Stimulated activated CD8-positive, alpha-beta memory T cell treated with anti-CD3 and anti-CD28 coated beads, Interleukin-7, amount 100 ng/mL, for 48 hours (primary cell): ENCODE results near the gene MTHFD1L.
"Not testable (repeated sequence)": the region's sequence is repeated elsewhere in the genome, so short reads cannot be mapped to it uniquely, and the experiment has no call there.

Source experiments
- DNase-seq, 2 donors: peaks; one replicate each; pipeline ENCODE4 v3.0.0-alpha.2; 2020; ENCODE audit warnings: low read depth in 1 of 2; ENCODE audit errors: extremely low read depth in 1 of 2

Gene MTHFD1L

GRCh38 chr6:151109869-151110575 lies 244.5 kb downstream of the MTHFD1L start:
- no peak for DNase-seq

GRCh38 chr6:151110576-151110905 lies 245.0 kb downstream of the MTHFD1L start:
- DNase-seq = no peak

GRCh38 chr6:151111670-151112069 lies 246.2 kb downstream of the MTHFD1L start:
- no peak for DNase-seq

GRCh38 chr6:151112130-151112529 lies 246.6 kb downstream of the MTHFD1L start:
- no peak for DNase-seq

GRCh38 chr6:151112884-151113283 lies 247.4 kb downstream of the MTHFD1L start:
- not testable (repeated sequence) for DNase-seq

- no peak for DNase-seq
These were observed 248.1 kb downstream of the MTHFD1L start for GRCh38 chr6:151113641-151114040.

- no peak for DNase-seq
These were observed 253.1 kb downstream of the MTHFD1L start for GRCh38 chr6:151118461-151119123.

- DNase-seq = no peak
These were observed 254.5 kb downstream of the MTHFD1L start for GRCh38 chr6:151119823-151120524.

GRCh38 chr6:151121900-151122299 lies 256.4 kb downstream of the MTHFD1L start:
- no peak for DNase-seq

- not testable (repeated sequence) for DNase-seq
These were observed 258.1 kb downstream of the MTHFD1L start for GRCh38 chr6:151123641-151124040.

GRCh38 chr6:151125242-151125641 lies 259.7 kb downstream of the MTHFD1L start:
- not testable (repeated sequence) for DNase-seq

- DNase-seq = not testable (repeated sequence)
These were observed 260.3 kb downstream of the MTHFD1L start for GRCh38 chr6:151125651-151126416.

- DNase-seq = not testable (repeated sequence)
These were observed 260.9 kb downstream of the MTHFD1L start for GRCh38 chr6:151126417-151126724.

- DNase-seq = not testable (repeated sequence)
These were observed 261.8 kb downstream of the MTHFD1L start for GRCh38 chr6:151127133-151127798.

GRCh38 chr6:151128763-151129370 lies 263.4 kb downstream of the MTHFD1L start:
- no peak for DNase-seq

- no peak for DNase-seq
These were observed 264.8 kb downstream of the MTHFD1L start for GRCh38 chr6:151130329-151130728.

- DNase-seq = no peak
These were observed 266.0 kb downstream of the MTHFD1L start for GRCh38 chr6:151131324-151132007.

- no peak for DNase-seq
These were observed 270.7 kb downstream of the MTHFD1L start for GRCh38 chr6:151136141-151136755.

- no peak for DNase-seq
These were observed 272.0 kb downstream of the MTHFD1L start for GRCh38 chr6:151137542-151137941.
